Activated CD8-positive, alpha-beta memory T cell treated with anti-CD3 and anti-CD28 coated beads for 48 hours (primary cell): ENCODE data around the gene ARMH3.
"Not testable (repeated sequence)": the region's sequence is repeated elsewhere in the genome, so short reads cannot be mapped to it uniquely, and the experiment has no call there.

ENCODE experiments used
- DNase-seq, 3 experiments: peaks; one replicate each; pipeline ENCODE4 v3.0.0-alpha.2; 2020; ENCODE audit warnings: low read depth in 2 of 3, low spot score in 2 of 3

Gene ARMH3

DNA sequence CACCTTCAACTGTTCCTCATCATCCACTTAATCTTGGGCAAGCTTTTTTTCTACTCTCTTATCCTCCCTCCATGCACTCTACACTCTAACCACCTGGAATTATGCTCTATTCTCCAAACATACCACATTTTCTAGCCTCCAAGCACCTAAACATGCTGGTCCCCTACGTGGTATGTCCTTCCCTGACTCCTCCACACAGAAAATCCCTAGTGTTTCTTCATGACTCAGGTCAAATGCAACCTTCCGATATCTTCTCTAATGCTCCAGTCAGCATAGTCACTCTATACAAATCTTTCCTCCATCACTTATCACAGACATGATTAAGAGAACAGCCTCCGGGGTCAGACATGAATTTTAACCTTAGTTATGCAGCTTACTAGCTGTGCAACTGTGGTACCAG, 68.8 kb downstream of the ARMH3 start:
- DNase-seq = no peak

DNA sequence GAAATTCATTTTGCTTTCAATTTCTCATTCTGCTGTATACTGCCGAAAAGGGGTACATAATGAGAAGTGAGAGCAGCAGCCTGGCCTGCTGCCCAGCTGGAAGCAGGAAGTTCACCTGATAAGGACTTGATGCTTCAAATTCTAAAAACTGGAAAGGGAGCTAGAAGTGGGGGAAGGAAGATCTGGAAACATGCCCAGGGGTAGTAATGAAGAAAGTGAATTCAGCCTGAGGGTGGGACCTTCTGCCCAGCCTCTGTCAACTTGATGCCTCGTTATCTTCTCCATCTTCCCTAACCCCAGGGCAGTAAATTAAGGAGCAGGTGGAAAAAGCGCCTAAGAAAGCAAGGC, 69.4 kb downstream of the ARMH3 start:
- DNase-seq = no peak

DNA sequence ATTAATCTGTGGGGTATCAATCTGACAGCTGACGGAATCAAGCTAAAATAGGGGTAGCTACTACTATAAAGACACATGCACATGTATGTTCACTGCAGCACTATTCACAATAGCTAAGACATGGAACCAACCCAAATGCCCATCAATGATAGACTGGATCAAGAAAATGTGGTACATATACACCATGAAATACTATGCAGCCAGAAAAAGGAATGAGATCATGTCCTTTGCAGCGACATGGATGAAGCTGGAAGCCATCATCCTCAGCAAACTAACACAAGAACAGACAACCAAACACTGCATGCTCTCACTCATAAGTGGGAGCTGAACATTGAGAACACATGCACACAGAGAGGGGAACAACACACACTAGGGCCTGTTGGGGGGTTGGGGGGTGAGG, 75.3 kb downstream of the ARMH3 start:
- not testable (repeated sequence) for DNase-seq

DNA sequence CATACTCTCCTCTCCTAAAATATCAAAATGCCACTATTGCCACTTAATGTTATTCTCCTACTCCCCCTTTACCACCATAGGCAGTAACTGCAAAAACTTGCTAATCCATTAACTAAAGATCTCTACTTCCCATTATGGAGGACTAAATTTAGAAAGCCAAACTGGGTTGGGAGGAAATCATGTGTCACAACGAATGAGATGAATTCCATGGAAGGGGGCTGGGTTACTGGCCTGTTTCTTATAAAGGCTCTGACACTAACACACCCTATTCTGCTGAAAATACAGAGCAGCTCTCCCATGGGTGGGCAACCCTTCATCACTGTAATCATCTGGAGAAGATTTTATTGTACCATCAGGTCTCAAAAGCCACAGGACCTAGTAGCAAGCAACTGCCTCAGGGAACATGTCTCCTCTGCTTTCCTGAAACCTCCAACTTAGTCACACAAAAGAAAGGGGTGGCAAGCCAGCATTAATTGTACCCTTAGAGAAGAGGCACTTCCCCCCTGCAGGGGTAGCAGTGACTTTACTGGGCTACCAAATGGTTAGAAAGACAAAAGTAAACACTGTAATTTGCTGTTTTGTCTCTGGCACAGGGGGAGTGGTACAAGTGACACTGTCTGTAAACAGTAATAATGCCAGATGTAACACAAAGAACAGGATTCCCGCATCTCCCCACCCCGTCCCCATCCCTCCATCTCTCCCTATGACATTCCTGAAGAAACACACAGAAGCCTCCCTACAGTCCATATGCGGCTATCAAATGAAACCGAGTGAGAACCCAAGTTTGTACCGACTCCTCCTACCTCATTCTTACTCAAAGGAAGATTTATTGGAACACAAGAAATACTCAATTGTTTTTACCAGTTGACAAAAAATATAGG, 81.6 kb downstream of the ARMH3 start:
- DNase-seq = no peak

DNA sequence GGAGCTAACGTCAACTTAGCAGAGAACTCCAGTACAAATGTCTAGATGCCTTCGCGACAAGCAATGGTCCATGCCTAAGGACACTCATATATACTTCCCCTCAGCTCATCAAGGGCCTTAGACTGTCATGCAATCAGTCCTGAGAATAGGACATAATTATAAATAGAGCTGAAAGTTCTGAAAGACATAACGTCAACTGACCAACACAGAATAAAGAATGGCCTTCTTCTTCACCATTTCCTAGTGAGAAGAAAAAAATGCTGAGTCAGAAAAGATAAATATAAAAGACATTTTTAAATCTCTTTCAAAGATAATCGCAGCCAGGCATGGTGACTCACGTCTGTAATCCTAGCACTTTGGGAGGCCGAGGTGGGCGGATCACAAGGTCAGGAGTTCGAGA, 83.2 kb downstream of the ARMH3 start:
- DNase-seq = no peak

DNA sequence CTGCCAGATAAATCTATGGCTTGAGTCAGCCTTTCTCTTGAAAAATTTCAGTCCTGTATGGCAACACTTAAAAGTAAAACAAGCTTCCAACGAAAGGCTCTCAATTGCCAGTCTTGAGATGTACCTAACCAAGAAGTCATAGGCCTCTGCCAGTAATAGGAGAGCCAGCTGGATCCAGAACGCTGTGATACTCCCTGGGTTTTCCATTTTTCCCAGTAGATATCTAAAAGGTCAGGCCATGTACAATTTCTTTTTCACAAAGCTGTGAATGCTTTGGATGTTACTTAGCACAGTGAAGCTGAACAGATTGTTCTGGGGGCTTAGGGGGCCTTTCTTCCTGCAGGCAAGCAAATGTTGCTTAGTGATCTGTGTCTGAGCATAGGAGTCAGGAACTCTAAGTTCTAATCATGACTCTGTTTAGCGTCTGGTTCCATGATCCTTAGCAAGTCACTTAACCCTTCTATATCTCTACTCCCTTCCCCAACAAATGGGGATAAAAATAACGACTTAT, 86.5 kb downstream of the ARMH3 start:
- DNase-seq = no peak

DNA sequence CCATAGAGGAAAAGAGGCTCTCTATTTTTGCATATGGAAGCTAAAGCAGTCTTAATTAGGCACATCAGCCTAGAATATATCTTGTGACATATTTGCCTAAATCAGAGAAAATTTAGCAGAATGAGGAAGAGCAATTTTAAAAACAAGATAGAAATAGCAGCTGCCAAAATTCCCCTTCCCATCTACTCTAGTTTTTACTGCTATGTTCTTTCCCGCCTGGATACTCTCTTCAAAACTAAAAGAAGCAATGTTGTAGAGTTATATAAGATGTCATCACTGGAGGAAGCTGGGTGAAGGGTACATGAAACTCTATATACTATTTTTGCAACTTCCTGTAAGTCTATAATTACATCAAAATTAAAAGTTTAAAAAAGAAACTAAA, 87.0 kb downstream of the ARMH3 start:
- DNase-seq = no peak

DNA sequence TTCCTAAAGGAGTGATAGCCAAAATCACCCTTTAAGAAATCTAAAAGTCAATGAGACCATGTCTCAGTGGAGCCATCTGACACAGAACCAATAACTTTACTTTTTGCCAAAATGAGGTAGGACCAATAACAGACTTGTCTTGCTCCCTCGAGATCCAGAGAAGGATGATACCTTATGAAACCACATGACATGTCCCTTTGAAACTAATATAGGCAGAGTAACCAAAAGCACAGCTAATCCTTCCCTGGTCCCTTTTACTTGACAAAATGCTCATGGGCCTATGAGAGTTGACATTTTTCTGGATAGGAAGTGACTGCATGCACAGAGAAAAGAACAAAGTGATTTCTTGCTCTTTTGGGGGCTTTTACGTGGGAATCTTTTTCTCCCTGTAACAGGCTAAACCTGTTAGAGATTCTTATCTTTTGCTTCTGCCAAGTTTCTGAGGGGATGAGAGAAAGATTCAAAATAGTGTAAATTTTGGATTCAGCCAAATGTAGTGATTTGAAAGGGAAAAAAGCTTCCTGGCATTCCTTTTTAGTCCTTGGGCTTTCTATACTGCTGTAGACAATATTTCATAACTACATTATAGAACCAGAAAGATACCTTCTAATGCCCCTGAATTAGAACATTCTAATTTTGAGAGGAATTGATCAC, 87.6 kb downstream of the ARMH3 start:
- DNase-seq = no peak

DNA sequence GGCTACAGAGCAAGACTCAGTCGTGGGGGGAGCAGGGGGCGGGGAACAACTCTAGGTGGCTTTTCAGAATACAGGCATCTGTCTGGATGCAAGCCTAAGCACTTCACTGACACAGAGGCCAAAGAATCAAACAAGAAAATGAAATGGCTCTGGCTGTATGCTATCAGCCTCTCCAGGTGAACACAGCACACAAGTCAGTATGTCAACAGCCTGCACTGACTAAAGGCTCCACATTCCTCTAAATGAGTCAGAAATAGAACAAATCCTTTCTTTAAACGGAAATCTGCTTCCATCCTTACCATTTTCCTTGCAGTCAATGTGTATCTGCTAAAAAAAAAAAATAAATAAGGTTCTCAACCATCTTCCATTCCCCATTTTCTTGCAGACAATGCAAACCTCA, 88.3 kb downstream of the ARMH3 start:
- DNase-seq = no peak

DNA sequence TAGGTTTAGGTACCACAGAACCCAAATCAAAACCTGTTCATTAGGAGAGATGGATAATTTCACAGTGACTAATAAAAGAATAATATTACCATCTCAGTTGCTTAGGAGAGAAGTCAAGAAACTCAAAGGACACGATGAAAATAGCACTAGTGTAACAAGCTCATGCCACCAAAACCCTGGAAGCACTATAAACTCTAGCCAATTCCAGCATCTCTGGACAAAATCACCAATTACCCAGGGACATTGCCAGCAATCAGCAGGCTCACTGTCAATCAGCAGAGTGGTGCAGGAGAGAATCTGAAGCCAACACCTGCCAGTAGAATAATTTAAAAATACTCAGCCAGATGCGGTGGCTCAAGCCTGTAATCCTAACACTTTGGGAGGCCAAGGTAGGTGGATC, 88.9 kb downstream of the ARMH3 start:
- DNase-seq = no peak

DNA sequence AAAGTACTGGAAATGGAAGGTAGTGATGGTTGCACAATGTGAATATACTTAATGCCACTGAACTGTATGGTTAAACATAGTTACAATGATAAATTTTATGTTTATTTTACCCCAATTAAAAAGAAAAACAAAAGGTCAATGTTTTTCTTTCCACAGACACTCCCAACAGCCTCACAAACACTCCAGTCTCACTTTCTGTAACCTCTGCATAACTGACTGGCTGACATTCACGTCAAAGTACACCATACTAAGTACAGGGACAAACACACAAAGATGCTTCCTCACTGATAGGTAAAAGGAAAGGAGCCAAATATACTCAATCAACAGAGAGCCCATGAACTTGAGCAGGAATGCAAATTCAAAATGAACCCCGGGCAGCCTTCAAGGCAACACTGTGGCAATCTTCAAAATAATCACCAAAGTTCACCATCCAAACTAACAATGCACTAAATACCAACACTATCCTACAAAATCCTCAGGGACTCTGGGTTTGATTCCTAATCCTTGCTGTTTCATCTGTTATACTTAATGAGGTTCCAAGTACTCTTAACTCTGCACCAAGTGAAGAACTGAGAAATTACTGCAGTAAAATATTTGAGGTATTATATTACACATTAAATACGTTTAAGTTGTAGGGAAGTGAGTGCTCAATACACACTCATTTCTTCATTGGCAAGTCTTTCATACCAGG, 90.8 kb downstream of the ARMH3 start:
- DNase-seq = no peak

DNA sequence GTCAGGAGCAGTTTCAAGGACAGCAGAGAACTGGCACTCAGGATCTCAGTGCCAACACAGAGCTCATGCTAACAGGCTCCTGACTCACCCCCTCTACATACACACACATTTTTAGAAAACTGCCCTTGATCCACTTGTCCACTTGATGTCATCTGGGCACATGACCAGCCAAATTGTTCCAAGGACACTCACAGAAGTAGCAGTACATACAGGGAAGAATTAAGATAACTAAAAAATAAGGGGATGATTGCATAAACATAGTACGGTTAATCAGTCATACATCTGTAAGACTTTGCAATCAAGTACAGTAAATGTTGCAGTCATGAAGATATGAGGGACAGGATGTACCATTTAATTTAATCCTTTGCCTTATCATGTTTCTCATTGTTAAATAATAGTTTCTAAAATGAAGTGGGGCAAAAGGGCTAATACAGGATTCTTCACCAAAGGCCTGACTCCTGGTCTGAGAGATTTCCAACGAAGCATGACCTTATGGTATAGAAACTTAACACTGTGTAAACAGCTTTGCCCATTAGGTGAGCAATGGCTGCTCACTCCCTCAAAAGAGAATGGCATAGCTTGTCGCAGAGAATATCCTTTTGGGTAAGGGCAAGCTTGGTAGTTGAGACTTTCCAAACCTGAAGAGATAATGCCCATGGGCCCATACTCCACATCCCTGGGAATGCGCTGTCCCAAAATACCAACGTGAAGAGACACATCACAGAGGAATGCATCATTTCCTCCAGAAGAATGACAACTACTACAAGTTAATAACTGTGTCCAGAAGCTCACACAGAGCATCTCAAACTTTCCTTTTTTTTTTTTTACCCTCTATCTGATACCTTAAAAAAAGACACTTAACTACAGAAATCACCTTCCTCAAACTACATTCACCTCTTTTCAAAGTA, 94.1 kb downstream of the ARMH3 start:
- DNase-seq = no peak

DNA sequence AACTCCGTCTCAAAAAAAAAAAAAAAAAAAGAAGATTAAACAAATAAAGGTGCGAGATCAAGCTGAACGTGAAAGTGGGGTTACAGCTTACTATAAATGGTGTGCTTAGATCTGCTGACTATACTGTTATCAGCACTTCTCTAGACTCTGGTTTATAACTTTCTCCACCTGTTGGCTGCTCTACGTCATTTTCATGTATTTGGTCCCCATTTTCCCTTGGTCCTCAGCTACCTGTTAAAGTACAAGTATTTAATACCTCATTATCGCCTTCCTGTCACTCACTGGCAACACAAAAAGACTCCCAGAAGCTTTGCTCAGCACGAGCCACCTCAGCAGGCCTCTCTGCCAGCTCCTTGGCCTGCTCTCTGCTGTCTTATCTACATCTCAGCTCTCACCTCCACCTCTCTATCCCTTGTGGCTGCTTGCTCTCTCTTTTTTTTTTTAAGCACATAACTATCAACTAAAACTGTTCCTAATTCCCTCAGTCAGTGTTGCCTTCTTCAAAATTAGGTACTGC, 95.0 kb downstream of the ARMH3 start:
- no peak for DNase-seq

DNA sequence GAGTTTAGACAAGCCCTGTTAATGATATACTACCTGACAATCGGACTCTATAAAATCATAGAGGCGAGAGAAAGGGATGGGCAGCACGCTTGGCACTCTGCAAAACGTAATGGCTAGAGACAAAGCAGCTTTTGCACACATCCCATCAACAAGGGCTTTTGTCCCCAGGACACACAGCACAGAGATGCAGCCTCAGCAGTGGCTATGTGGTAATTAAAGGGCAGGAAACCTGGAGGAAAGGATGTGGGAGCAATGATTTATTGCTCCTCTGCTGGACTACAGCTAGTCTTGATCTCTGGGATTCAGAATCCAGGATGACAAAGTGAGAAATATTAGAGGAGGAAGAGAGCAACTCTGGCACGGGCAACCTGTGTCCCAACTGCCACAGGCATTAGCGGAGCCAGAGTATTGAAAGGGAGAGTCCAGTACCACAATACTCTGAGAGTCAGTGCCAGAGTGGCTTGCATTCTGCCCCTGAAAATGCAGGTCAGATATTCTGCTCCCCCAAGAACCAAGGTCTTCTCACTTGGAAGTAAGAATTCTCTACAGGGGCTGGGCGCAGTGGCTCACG, 96.5 kb downstream of the ARMH3 start:
- no peak for DNase-seq

DNA sequence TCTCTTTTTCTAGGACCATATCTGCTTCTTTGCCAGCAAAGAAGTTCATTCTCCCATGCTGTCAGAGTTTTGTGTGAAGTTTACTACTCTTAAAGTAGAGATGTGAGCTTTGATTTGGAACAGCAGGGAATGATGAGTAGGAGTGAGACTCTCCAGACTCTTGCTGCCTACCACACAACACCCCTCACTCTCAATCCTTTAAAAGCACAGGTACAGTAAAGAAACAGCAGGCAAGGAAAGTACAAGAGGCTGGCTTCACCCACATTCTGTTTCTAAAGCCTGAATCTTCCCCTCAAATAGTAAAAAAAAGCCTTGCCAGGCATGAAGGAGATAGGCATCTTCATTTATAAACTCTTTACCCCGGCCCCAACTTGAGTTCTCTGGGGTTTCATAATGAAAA, 97.3 kb downstream of the ARMH3 start:
- DNase-seq = no peak

DNA sequence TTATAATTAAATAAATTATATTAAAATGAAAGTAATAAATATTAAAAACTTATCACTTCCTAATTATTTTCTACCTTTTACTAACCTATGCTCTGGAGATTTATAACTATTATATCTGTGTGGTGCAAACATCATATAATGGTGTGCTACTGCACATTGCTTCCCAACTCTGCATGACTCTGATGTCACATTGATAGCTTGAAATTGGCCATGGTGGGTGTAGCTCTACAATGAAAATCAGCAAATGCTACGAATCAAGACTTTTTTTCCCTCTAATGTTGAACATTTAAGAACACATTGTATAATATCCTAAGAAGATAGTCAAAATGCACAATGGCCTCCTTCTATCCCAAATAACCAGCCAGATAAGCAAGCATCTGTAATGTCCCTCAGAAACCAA, 99.1 kb downstream of the ARMH3 start:
- DNase-seq = no peak

DNA sequence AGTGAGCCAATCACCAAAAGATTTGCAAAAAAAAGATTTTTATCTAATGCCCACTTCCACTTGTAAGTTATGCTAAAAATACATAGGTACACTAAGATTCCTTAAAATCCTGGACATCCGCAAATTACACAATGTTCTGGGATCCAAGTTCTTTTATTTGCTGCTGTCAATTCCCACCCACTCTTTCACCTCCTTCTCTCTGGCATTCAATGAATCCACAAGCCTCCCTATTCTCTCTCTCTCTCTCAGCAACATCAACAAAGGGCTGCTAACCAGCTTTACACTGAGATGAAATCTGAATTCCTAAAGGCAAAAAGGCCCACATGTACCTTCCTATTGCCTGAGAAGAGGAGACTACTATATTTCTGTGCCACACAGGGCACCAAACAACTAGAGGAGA, 99.9 kb downstream of the ARMH3 start:
- DNase-seq = no peak

DNA sequence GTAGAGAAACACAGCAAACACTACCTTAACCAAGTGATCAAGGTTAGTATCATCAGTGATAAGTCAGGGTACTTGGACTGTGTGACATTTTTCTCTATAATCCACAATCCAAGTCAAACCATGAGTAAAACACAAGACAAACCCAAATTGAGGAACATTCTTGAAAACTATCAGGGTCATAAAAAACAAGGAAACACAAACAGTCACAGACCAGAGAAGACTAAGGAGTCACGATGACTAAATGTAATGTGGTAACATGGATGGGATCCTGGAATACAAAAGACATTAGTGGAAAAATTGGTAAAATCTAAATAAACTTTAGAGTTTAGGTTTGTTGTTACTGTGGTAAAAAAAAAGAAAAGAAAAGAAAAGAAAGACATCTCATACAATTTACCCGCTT, 103.8 kb downstream of the ARMH3 start:
- DNase-seq = no peak

DNA sequence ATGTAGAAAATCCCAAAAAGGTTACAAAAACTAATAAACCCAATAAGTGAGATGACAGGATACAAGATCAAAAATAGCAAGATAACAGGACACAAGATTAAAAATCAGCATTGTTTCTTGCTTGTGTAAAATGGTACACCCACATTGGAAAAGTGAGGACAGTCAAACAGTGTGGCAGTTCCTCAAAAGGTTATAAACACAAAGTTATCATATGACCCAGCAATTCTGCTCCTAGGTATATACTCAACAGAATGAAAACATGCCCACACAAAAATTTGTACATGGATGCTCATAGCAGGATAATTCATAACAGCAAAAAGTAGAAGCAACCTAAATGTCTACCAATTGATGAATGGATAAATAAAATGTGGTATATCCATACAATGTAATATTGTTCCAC, 105.8 kb downstream of the ARMH3 start:
- no peak for DNase-seq

DNA sequence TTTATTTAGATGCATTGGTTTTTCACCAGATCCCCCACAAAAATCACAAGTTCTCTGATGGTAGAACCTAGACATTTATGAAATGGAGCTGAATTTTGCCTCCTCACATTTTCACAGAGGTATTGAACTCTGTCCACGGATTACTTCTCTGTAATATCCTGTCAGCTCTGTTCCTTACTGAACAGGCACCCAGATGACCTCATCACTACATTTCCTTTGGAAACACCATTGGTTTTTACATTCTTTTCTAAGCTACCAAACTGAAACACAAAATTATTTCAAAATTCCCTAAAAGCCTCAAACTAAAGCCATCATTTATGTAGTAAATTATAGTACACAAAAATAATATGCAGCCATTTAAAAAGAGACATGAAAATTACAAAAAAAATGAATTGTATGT, 114.1 kb downstream of the ARMH3 start:
- DNase-seq = no peak

DNA sequence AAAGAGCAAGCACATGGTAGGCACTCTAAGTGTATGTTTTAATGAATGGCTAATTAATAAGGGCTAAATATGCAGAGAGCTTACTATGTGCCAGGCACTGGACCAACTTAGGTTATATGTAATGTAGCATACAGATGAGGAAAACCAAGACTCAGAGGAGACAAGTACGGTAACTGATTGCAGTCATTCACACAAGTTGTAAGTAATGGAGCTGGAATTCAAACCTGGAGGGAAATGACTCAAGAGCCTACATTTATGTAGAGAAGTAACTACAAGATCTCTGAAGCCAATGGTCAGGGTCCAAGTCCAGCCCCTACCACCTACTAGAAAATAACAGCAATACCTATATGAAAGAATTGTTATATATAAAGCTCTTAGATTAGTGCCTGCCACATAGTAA, 115.1 kb downstream of the ARMH3 start:
- no peak for DNase-seq
